Pancreas (tissue), 10 donors: Measurements from ENCODE around the gene HMGCS2. TPM values are rescaled to one million over a fixed set of nuclear protein-coding genes. Genes with fewer than 3 reads are reported as not detected.
A peak's percentile ranks its signal among the peaks of the same experiment; 100 is the strongest.
"Not testable (repeated sequence)": the region's sequence is repeated elsewhere in the genome, so short reads cannot be mapped to it uniquely, and the experiment has no call there.

Source experiments
- ATAC-seq, 4 donors: fragments of 200-7000 bp; cut with Tn5 transposase; one replicate each; pipeline versions ENCODE4 v1.8.0 to v1.9.1; 2020; ENCODE audit warnings: mild to moderate bottlenecking in 4 of 4, moderate library complexity in 4 of 4
- DNase-seq, 6 donors: peaks; one replicate each; pipeline ENCODE4 v3.0.0-alpha.2; 2020
- FAIRE-seq: peaks from 2 replicates; lab custom pipeline; 2012; peaks lifted over from hg19 to GRCh38; lab: Jason Lieb, UNC
- H3K27ac ChIP-seq, 4 donors: fragments of 200-600 bp; sonication (generic); 1 replicate in 3 of 4; 2 replicates in 1 of 4; pipeline versions ENCODE4 v1.5.0 to v1.8.0; 2020
- H3K27me3 ChIP-seq, 4 donors: fragments of 200-600 bp; one replicate each; pipeline ENCODE4 v1.8.0; 2021
- H3K36me3 ChIP-seq, 3 donors: fragments of 200-600 bp; sonication (generic) in 1 of 3; one replicate each; pipeline versions ENCODE4 v1.5.0 to v1.8.0; 2020 to 2021
- H3K4me1 ChIP-seq, 3 donors: fragments of 200-600 bp; one replicate each; pipeline ENCODE4 v1.8.0; 2021
- H3K4me3 ChIP-seq, 4 donors: fragments of 200-600 bp; sonication (generic) in 2 of 4; one replicate each; pipeline versions ENCODE4 v1.5.0 to v1.8.0; 2020 to 2021
- H3K9me3 ChIP-seq, 4 donors: fragments of 200-600 bp; one replicate each; pipeline ENCODE4 v1.8.0; 2021
- WGBS, 2 donors: extraction: QIAGEN DNeasy Blood & Tissue Kit; methylation state at CpG; one replicate each; pipeline ENCODE4 v1.1.7; 2013; 5-methylcytosine and 5-hydroxymethylcytosine counted together
- intact Hi-C, 3 donors: fragments of 100-400 bp; cut with DNase I; formaldehyde crosslinking; loops; one replicate each; pipeline versions ENCODE4 v1.11.1 to v1.14.2; 2022
- polyA plus RNA-seq, 2 donors: library from polyadenylated mRNA; stranded (reverse); fragments of 200-250 nt; gene quantifications; one replicate each; pipeline ENCODE4 v1.2.3, GENCODE V29; 2013
- total RNA-seq, 6 donors: library from RNA; stranded (reverse); fragmentation: NEBNext Ultra II Directional in 4 of 6; extraction: Animal tissue kit (Norgen Biotek cat#: 25700) in 4 of 6; gene quantifications; one replicate each; pipeline versions ENCODE4 v1.2.1 to v1.2.4, GENCODE V29; 2021 to 2023
- TF ChIP-seq, protein P1 (sequence below), 4 donors: fragments of 200-600 bp; sonication (generic) in 3 of 4; IDR thresholded peaks; one replicate each; pipeline versions ENCODE4 v1.5.0 to v1.8.0; 2021; ENCODE audit warnings: antibody characterized with exemption in 4 of 4
- donor health status: healthy with polysubstance abuse.
- donor health status: DM: no; HTN: no; CAD: no; lungs with moderate emphysema.
- donor health status: DM: no; HTN: no; CAD: no.
- donor health status: control.
- donor health status: control.
- donor health status: Bipolar disorder and iron deficiency.
- donor health status: DM: yes; HTN: yes; CAD: no.
- donor health status: DM: no; HTN: no; CAD: no.
- donor health status: DM: no; HTN: no; CAD: no.
- donor health status: DM: yes; HTN: yes; CAD: no.

HMGCS2 gene
- total and polyA plus RNA-seq, 8 donors = 0.23 to 32.2 (median 0.66) TPM; not detected in 2

DNA sequence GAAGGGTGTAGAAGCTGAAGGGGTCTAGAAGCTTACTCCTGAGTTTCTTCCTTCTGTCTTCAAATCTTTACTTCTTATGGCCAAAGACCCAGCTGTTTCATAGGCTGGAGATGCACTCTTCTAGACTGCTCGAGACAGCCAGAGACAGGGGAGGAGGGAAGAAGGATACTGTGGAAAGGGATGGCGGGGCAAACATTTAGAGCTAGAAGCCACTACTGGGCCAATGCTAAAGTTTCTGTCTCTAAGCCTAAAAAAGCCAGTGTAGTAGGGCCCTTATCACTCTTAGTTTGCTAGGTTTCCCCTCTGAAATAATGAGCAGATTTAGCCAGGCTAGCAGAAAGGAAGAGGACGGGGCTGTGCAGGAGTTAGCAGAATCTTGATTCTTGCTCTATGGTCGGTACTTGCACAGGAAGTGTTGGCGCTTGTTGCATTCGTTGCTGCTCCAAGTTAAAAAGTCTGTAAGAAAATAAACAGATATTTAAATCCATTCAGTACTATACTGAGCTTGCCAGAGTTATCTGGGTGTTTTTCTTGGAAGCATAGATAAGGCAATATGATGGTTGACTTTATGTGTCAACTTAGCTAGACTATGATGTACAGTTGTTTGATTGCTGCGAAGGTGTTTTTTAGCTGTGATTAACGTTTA lies 25.6 kb upstream of the HMGCS2 start:
- no peaks in the 10 kb centered on the region for H3K27me3 ChIP-seq
- TF ChIP-seq, protein P1, sequence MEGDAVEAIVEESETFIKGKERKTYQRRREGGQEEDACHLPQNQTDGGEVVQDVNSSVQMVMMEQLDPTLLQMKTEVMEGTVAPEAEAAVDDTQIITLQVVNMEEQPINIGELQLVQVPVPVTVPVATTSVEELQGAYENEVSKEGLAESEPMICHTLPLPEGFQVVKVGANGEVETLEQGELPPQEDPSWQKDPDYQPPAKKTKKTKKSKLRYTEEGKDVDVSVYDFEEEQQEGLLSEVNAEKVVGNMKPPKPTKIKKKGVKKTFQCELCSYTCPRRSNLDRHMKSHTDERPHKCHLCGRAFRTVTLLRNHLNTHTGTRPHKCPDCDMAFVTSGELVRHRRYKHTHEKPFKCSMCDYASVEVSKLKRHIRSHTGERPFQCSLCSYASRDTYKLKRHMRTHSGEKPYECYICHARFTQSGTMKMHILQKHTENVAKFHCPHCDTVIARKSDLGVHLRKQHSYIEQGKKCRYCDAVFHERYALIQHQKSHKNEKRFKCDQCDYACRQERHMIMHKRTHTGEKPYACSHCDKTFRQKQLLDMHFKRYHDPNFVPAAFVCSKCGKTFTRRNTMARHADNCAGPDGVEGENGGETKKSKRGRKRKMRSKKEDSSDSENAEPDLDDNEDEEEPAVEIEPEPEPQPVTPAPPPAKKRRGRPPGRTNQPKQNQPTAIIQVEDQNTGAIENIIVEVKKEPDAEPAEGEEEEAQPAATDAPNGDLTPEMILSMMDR (IDR thresholded peaks at IDR 0.05) = no peak
- no peaks in the 10 kb centered on the region for H3K9me3 ChIP-seq
- DNase-seq = no peak
- no peak overlapping the region for H3K27ac ChIP-seq
- no peaks in the 10 kb centered on the region for H3K36me3 ChIP-seq
- intact Hi-C loops = no loop called here
- peaks cover 4 to 14% (median 13%) of the 10 kb centered on the region in 3 donors for H3K4me1 ChIP-seq
- 63 to 66% methylated on average over 8 of the region's 8 CpGs for WGBS, 2 donors
- FAIRE-seq = no peak
- no peak for ATAC-seq
- no peak overlapping the region for H3K4me3 ChIP-seq

DNA sequence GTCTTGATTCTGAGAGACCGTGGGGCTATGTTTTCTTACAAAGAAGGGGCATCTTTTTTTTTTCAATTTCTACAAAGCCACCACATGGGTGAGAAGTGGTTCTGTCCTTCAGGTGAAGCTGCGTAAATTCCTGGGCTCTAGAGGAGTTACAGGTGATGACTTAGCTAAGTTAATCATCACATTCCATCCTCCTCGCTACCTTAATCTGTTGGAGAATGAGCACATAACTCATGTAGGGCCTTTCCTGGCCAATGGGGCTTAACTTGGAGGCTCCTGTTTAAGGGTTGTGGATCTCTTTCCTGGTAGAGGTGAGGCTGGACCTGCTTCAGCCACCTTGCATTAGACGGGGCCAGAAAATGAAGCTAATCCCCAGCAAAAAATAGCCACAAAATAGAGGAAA lies 22.7 kb upstream of the HMGCS2 start:
- intact Hi-C loops = no loop called here
- no peaks in the 10 kb centered on the region for H3K27me3 ChIP-seq
- H3K27ac ChIP-seq = peak overlapping the region in 2 of 4 donors; percentile 35 to 58
- peaks cover 17 to 31% (median 18%) of the 10 kb centered on the region in 3 donors for H3K4me1 ChIP-seq
- ATAC-seq (peak; percentile 17 to 44 (median 34)), FAIRE-seq (no peak), DNase-seq (no peak)
- no peaks in the 10 kb centered on the region for H3K9me3 ChIP-seq
- TF ChIP-seq, protein P1 (IDR thresholded peaks at IDR 0.05) = no peak
- H3K4me3 ChIP-seq = no peak overlapping the region
- 57 to 59% methylated on average over 4 of the region's 4 CpGs for WGBS, 2 donors
- H3K36me3 ChIP-seq = no peaks in the 10 kb centered on the region

DNA sequence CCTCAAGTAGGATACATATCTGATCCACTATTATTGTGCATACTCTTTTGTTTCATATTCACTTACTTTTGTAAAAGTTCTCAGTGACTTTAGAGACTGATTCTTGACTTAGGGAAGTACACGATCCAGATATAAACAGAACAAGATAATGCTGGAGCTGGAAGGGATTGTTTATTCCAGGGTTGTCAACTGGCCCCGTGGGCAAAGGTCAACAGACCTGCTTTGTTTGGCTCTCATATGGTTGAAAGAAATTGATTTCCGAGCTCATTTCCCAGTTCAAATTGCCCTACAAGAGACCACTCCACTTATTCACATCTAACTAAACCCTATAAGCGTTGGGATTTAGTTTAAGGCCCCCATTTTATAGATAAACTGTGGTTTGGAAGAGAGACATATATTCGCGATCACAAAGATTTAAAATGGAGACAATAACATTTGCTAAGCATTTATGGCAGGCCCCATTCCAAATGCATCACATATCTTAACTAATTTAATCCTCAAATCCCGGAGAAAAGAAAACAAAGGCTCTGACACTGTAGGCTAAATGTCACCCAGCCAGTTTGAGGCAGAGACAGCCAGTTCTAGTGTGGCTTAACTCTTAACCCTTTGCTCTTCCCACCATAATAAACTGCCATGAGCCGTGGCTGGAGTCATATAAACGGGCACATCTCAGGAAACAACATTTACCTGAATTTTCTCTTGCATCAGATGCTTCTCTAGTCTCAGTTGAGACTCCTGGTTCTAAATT lies 21.9 kb upstream of the HMGCS2 start:
- ATAC-seq = peak; percentile 50 to 73 (median 66)
- Histone ChIP-seq H3K27me3 (no peaks in the 10 kb centered on the region), H3K36me3 (no peaks in the 10 kb centered on the region), H3K27ac (peak overlapping the region in 3 of 4 donors; percentile 35 to 58 (median 48)), H3K4me3 (no peak overlapping the region), H3K4me1 (peaks cover 17 to 32% (median 18%) of the 10 kb centered on the region in 3 donors), H3K9me3 (no peaks in the 10 kb centered on the region)
- FAIRE-seq = no peak
- intact Hi-C loops = no loop called here
- TF ChIP-seq, protein P1 (IDR thresholded peaks at IDR 0.05) = no peak
- no peak for DNase-seq
- WGBS, 2 donors = 25 to 29% methylated on average over 9 of the region's 9 CpGs

DNA sequence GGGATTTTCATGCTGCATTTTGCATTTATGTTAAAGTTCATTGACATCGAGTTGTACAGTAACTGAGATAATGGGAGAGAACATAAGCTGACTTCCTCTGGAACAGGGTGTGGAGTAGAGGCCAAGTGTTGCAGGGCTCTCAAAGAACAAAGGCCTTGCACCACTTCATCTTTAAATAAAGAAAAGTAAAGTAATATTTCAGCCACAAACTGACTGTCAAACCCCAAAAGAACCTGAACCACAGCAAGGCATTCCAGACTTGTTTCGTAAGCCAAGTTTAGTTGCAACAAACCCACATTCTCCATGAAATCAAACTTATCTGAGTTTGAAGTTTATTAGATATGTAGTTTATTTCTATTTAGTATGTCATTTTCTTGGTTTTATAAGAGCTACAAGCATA lies 19.1 kb upstream of the HMGCS2 start:
- Histone ChIP-seq H3K4me1 (peaks cover 16 to 32% (median 22%) of the 10 kb centered on the region in 3 donors), H3K36me3 (no peaks in the 10 kb centered on the region), H3K4me3 (no peak overlapping the region), H3K27ac (no peak overlapping the region), H3K9me3 (no peaks in the 10 kb centered on the region), H3K27me3 (no peaks in the 10 kb centered on the region)
- WGBS, 2 donors = 14% methylated on average over 2 of the region's 2 CpGs
- DNase-seq = no peak
- peak in 2 of 4 donors; percentile 36 to 42 for ATAC-seq
- intact Hi-C loops = no loop called here
- peak; percentile 9 for FAIRE-seq
- TF ChIP-seq, protein P1 (IDR thresholded peaks at IDR 0.05) = no peak

DNA sequence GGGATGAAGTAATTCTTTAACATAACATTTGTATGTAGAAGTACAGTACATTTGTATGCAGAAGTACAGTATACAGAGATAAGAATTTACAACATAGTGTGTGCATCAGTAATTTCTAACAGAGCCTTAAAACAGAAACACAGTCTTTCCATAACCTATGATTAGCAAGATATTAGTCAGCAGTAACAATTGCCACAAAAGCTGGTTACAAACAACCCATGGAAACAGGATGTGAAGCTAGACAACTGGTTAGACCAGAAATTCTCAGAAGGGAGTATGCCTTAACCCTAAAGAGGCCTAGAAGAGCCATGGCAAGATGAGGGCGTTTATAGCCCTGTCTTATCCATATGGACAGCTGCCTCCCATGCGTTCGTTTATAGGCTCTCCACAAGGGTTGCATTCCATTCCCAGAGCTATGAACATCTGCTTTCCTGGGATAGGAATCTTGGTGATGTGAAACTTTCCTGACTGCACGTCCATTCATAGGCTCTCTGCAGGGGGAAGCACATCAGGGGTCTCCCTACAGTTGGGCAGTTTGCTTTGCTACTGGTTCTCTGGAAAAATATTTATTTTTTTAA lies 17.9 kb upstream of the HMGCS2 start:
- H3K27me3 ChIP-seq, H3K4me3 ChIP-seq, H3K9me3 ChIP-seq, FAIRE-seq, DNase-seq, ATAC-seq, H3K36me3 ChIP-seq, H3K27ac ChIP-seq, intact Hi-C loops: not testable (repeated sequence)
- peaks cover 12 to 32% (median 18%) of the 10 kb centered on the region in 3 donors for H3K4me1 ChIP-seq
- 64 to 70% methylated on average over 4 of the region's 4 CpGs for WGBS, 2 donors

DNA sequence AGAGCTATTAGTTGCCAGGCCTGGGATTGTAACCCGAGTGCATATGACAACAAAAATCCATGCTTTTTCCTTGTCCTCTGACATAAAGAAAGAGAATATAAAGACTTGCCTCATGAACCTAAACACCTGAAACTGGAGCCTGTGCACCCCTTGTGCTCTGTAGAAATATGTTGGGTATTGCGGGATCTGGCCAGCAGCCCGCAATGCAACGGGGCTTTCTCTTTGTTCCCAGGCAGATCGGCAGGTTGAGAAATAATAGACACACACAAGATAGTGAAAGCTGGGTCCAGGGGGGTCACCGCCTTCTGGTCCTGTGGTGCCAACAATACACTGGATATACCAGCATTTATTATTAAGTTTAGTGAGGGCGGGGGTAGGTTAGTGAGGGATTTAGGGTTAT lies 17.3 kb upstream of the HMGCS2 start:
- intact Hi-C loops, H3K9me3 ChIP-seq, ATAC-seq, DNase-seq, H3K27me3 ChIP-seq, FAIRE-seq, H3K27ac ChIP-seq, H3K36me3 ChIP-seq, H3K4me3 ChIP-seq: not testable (repeated sequence)
- 41 to 42% methylated on average over 7 of the region's 7 CpGs for WGBS, 2 donors
- H3K4me1 ChIP-seq = peaks cover 11 to 32% (median 13%) of the 10 kb centered on the region in 3 donors
